PC-3 (cell line): ENCODE data around the gene VEGFB. TPM values are rescaled to one million over a fixed set of nuclear protein-coding genes. Genes with fewer than 3 reads are reported as not detected.

Source experiments
- ATAC-seq: fragments of 200-7000 bp; cut with Tn5 transposase; 2 replicates; pipeline ENCODE4 v1.9.1; 2020; ENCODE audit warnings: mild to moderate bottlenecking, moderate library complexity
- BruUV-seq: library from RNA; stranded (reverse); fragments of 400-500 nt; replicated peaks from 2 replicates; lab custom pipeline; 2021; lab: Mats Ljungman, UMichigan
- CTCF ChIA-PET: fragments of 300-600 bp; sonication (Branson Sonifier 250); formaldehyde crosslinking; loops from one replicate; lab custom pipeline; 2022; ENCODE audit warnings: antibody characterized with exemption; lab: Charles Lee
- POLR2A ChIA-PET: fragments of 300-600 bp; sonication (Branson Sonifier 250); formaldehyde crosslinking; loops from one replicate; lab custom pipeline; 2022; ENCODE audit warnings: antibody characterized with exemption; ENCODE audit not compliant: unreplicated experiment; lab: Charles Lee
- DNase-seq: peaks from one replicate; pipeline ENCODE4 v3.0.0-alpha.2; 2015
- H2AFZ ChIP-seq: fragments of 300-600 bp; sonication (generic); 2 replicates; pipeline ENCODE4 v1.6.0; 2016; ENCODE audit warnings: antibody characterized with exemption, low read length
- H3F3A ChIP-seq: fragments of 300-600 bp; sonication (generic); one replicate; pipeline ENCODE4 v1.6.0; 2017; ENCODE audit warnings: antibody characterized with exemption, low read length, control low read depth, mild to moderate bottlenecking; ENCODE audit not compliant: unreplicated experiment
- H3K27ac ChIP-seq: fragments of 300-600 bp; sonication (generic); 2 replicates; pipeline ENCODE4 v1.5.1; 2016; ENCODE audit warnings: mild to moderate bottlenecking, low read length
- H3K27me3 ChIP-seq: fragments of 300-600 bp; sonication (generic); 2 replicates; pipeline ENCODE4 v1.6.1; 2016; ENCODE audit warnings: low read length, mixed read lengths
- H3K36me3 ChIP-seq: fragments of 300-600 bp; sonication (generic); 2 replicates; pipeline ENCODE4 v1.6.1; 2016; ENCODE audit warnings: low read depth, mixed run types, low read length, mixed read lengths
- H3K4me1 ChIP-seq: fragments of 300-600 bp; sonication (generic); 2 replicates; pipeline ENCODE4 v1.5.1; 2016; ENCODE audit warnings: low read length; ENCODE audit not compliant: insufficient read depth
- H3K4me2 ChIP-seq: fragments of 300-600 bp; sonication (generic); 2 replicates; pipeline ENCODE4 v1.6.0; 2016; ENCODE audit warnings: low read length
- H3K4me3 ChIP-seq: fragments of 300-600 bp; sonication (generic); 2 replicates; pipeline ENCODE4 v1.5.1; 2016; ENCODE audit warnings: mild to moderate bottlenecking, low read length, mixed read lengths
- H3K79me2 ChIP-seq: fragments of 300-600 bp; sonication (generic); 2 replicates; pipeline ENCODE4 v1.6.1; 2017; ENCODE audit warnings: low read length, mixed read lengths
- H3K9ac ChIP-seq: fragments of 300-600 bp; sonication (generic); 2 replicates; pipeline ENCODE4 v1.6.0; 2016; ENCODE audit warnings: mild to moderate bottlenecking, low read length
- H3K9me2 ChIP-seq: fragments of 300-600 bp; sonication (generic); replicated peaks from 2 replicates; pipeline ENCODE4 v1.6.1; 2016; ENCODE audit warnings: mixed run types, low read length, mixed read lengths
- H3K9me3 ChIP-seq: fragments of 300-600 bp; sonication (generic); 2 replicates; pipeline ENCODE4 v1.6.1; 2016; ENCODE audit warnings: low read length, mixed read lengths
- H4K20me1 ChIP-seq: fragments of 300-600 bp; sonication (generic); 2 replicates; pipeline ENCODE4 v1.6.1; 2016; ENCODE audit warnings: low read length, mixed read lengths
- EZH2 ChIP-seq: fragments of 300-600 bp; sonication (generic); IDR thresholded peaks from one replicate; pipeline ENCODE4 v1.6.1; 2017; ENCODE audit warnings: antibody characterized with exemption, mild to moderate bottlenecking, low read length; ENCODE audit not compliant: unreplicated experiment
- EZH2phosphoT487 ChIP-seq: fragments of 300-600 bp; sonication (generic); IDR thresholded peaks from 2 replicates; pipeline ENCODE4 v1.6.1; 2018; ENCODE audit warnings: mild to moderate bottlenecking, antibody characterized with exemption, low read length, borderline replicate concordance
- intact Hi-C: fragments of 100-400 bp; cut with micrococcal nuclease; formaldehyde crosslinking; loops from 2 replicates; pipeline ENCODE4 v1.9.0; 2023
- total RNA-seq: library from RNA; depleted of rRNA; stranded (reverse); fragments of >200 nt; gene quantifications from 2 replicates; pipeline ENCODE4 v1.2.3, GENCODE V29; 2014
- TF ChIP-seq, protein P1 (sequence below): fragments of 300-600 bp; sonication (generic); conservative IDR thresholded peaks from 2 replicates; pipeline ENCODE4 v1.5.1; 2017; ENCODE audit warnings: antibody characterized with exemption, low read depth, mild to moderate bottlenecking, low read length

Gene VEGFB
- total RNA-seq, 1 experiment from 2014 or later: 39.4 TPM

DNA sequence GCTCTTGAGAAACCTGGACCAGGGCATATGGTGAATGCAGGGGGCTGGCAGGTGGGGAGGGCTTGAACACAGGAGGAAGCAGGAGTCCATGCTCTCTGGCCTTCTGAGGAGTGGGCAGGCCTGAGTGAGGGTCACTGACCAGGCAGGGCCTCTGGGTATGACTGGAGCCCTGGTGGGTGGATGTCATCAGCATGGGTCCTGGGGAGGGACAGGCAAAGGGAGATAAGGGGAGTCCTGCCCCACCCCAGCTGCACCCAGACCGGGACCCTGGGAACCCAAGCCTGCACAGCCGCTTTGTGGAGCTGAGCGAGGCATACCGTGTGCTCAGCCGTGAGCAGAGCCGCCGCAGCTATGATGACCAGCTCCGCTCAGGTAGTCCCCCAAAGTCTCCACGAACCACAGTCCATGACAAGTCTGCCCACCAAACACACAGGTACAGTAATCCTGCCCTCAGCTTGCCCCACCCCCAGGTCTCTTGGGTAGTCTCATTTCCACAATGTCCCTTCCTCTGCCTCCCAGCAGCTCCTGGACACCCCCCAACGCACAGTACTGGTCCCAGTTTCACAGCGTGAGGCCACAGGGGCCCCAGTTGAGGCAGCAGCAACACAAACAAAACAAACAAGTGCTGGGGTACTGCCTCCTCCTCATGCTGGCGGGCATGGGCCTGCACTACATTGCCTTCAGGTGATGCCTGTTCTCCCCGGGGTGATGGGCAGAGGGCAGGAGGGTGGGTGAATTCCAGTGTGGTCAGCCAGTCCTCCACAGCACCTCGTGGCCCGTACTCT is 2.0 kb upstream of the VEGFB start:
- Histone ChIP-seq H3K27ac (no peak overlapping the region), H2AFZ (no peak overlapping the region), H3F3A (no peaks in the 10 kb centered on the region), H3K9me2 (no peaks in the 10 kb centered on the region), H3K9me3 (no peaks in the 10 kb centered on the region), H3K4me1 (peaks cover 38% of the 10 kb centered on the region), H3K27me3 (no peaks in the 10 kb centered on the region), H3K36me3 (no peaks in the 10 kb centered on the region), H3K4me3 (no peak overlapping the region), H4K20me1 (no peaks in the 10 kb centered on the region), H3K4me2 (no peak overlapping the region), H3K79me2 (peaks cover 15% of the 10 kb centered on the region), H3K9ac (no peak overlapping the region)
- no peak for DNase-seq
- ATAC-seq: no peak
- POLR2A ChIA-PET: no interaction called here
- no TSS peak for BruUV-seq
- CTCF ChIA-PET: interaction anchor here (0.7 kb wide), 1 partner anchor 85 kb away, joined by 4 read pairs; the partner anchor contains the start of gene PRDX5
- intact Hi-C loops: loop anchor here (5.0 kb wide), 1 partner anchor 45 kb away; the partner anchor contains the start of gene STIP1
- TF ChIP-seq, protein P1, sequence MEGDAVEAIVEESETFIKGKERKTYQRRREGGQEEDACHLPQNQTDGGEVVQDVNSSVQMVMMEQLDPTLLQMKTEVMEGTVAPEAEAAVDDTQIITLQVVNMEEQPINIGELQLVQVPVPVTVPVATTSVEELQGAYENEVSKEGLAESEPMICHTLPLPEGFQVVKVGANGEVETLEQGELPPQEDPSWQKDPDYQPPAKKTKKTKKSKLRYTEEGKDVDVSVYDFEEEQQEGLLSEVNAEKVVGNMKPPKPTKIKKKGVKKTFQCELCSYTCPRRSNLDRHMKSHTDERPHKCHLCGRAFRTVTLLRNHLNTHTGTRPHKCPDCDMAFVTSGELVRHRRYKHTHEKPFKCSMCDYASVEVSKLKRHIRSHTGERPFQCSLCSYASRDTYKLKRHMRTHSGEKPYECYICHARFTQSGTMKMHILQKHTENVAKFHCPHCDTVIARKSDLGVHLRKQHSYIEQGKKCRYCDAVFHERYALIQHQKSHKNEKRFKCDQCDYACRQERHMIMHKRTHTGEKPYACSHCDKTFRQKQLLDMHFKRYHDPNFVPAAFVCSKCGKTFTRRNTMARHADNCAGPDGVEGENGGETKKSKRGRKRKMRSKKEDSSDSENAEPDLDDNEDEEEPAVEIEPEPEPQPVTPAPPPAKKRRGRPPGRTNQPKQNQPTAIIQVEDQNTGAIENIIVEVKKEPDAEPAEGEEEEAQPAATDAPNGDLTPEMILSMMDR: no peak
- TF ChIP-seq EZH2 (no peak), EZH2phosphoT487 (no peak)

DNA sequence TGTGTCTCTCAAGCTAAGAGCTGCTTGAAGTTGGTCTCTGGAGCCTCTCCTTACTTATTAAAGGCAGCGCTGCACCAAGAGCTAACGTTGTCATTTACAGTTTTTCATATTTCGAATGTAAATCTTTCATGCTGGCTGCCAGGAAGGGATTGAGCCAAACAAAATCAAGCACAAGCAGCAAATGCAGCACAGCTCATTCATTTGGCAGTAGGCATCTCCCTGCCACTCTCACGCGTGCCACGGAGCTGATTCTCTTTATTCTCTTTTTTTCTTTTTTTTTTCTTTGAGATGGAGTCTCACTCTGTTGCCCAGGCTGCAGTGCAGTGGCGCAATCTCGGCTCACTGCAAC is 1.4 kb upstream of the VEGFB start:
- H3K36me3 ChIP-seq: no peaks in the 10 kb centered on the region; the same call in 1 of the 2 replicates
- no peak overlapping the region for H3K4me3 ChIP-seq
- H3K4me1 ChIP-seq: peaks cover 39% of the 10 kb centered on the region
- H3K4me2 ChIP-seq: no peak overlapping the region
- POLR2A ChIA-PET: no interaction called here
- H3K9me3 ChIP-seq: no peaks in the 10 kb centered on the region
- H3K27me3 ChIP-seq: no peaks in the 10 kb centered on the region
- intact Hi-C loops: loop anchor here (5.0 kb wide), 1 partner anchor 46 kb away; the partner anchor contains the start of gene STIP1
- no peaks in the 10 kb centered on the region for H3K9me2 ChIP-seq
- no peak overlapping the region for H3K9ac ChIP-seq
- H3F3A ChIP-seq: no peaks in the 10 kb centered on the region
- H3K27ac ChIP-seq: no peak overlapping the region
- no peak for ATAC-seq
- CTCF ChIA-PET: interaction anchor here (0.7 kb wide), 1 partner anchor 85 kb away, joined by 4 read pairs; the partner anchor contains the start of gene PRDX5
- H4K20me1 ChIP-seq: no peaks in the 10 kb centered on the region
- TF ChIP-seq, protein P1: no peak
- TF ChIP-seq EZH2phosphoT487 (no peak), EZH2 (no peak)
- H3K79me2 ChIP-seq: peaks cover 11% of the 10 kb centered on the region; the same call in 1 of the 2 replicates
- no peak for DNase-seq
- no peak overlapping the region for H2AFZ ChIP-seq
- no TSS peak for BruUV-seq
